ENCODE measurements around the gene GAREM1.
"Not testable (repeated sequence)": the region's sequence is repeated elsewhere in the genome, so short reads cannot be mapped to it uniquely, and the experiment has no call there.

Gene GAREM1

DNA sequence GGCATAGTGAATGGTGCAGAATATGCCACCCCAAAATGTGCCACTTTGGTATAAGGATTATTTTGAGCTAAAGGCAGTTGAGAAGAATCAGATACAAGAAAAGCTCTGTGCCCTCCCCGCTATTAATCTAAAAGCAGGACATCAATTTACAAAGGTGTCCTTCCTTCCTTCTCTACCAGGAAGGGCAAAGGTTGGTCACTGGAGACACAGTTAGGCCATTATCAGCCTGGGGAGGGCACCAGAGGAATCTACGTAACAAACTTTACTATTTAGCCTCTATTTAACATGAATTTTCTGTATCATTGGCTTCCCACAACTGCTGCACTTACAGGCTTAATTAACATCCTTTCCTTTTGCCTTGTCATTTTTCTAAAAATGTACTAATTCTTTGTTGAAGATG, 228.3 kb downstream of the GAREM1 start:
- H3K36me3 Mint-ChIP-seq (ENCODE audit: insufficient read depth) = no peaks in the 10 kb centered on the region
- H3K4me3 Mint-ChIP-seq = no peak overlapping the region
- no peak for DNase-seq (ENCODE audit: low spot score in 2 of 2)
- peaks cover 35% of the 10 kb centered on the region for H3K27me3 Mint-ChIP-seq
- no peak overlapping the region for H3K27ac Mint-ChIP-seq (ENCODE audit: low read depth)
- no peak for ATAC-seq (replicated peaks; ENCODE audit: extremely low read depth, poor library complexity, severe bottlenecking)
- no peaks in the 10 kb centered on the region for H3K4me1 Mint-ChIP-seq
- no peaks in the 10 kb centered on the region for H3K9me3 Mint-ChIP-seq

DNA sequence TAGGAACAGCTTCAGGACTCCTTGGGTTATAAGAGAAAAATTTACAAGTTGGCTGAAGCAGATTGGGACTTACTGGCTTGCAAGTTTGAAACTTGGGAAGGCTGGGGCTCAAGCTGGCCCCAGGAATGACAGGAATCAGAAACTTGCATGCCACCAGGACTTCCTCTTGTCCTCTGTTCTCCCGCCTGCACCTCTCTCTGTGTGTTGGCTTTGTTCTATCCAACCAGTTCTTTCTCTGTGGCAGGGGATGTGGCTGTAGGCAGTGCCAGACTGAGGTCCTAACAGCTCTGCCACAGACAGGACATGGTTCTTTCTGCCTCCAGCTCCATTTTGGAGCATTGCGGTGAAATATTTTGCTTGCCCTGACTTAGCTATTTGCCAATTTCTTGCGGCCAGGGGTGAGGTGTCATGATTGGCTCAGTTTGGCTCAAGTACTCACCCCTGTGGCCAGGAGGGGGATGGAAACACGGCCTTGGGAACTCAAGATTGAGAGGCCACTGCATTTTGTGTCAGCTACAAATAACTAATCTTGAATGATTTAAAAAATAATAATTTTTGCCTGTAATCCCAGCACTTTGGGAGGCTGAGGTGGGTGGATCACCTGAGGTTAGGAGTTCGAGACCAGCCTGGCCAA, 231.9 kb downstream of the GAREM1 start:
- DNase-seq (ENCODE audit: low spot score in 2 of 2) = no peak
- Mint-ChIP-seq H3K27ac (ENCODE audit: low read depth) (no peak overlapping the region), H3K27me3 (peaks cover 44% of the 10 kb centered on the region), H3K36me3 (ENCODE audit: insufficient read depth) (no peaks in the 10 kb centered on the region), H3K4me1 (no peaks in the 10 kb centered on the region), H3K4me3 (no peak overlapping the region), H3K9me3 (peaks cover 3% of the 10 kb centered on the region)
- no peak for ATAC-seq (replicated peaks; ENCODE audit: extremely low read depth, poor library complexity, severe bottlenecking)

DNA sequence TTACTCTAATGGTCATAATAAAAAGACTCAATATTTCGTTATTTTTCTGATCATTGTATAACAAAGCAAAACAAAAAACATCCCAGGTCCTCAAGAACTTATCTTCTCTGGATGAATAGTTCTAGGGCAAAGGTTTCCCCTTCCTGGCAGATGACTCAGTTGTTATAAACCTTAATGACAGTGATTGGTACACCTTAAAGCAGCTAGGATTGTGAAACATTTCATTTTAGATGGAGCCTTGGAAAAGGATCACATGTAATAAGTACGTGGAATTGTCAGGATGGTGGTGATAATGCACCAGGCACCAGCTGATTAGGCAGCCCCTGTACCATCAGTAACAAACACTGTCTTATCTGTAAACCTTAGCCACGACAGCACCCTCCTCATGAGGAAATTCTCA, 233.6 kb downstream of the GAREM1 start:
- H3K9me3 Mint-ChIP-seq = peaks cover 6% of the 10 kb centered on the region
- ATAC-seq (replicated peaks; ENCODE audit: extremely low read depth, poor library complexity, severe bottlenecking) (no peak), DNase-seq (ENCODE audit: low spot score in 2 of 2) (no peak)
- no peak overlapping the region for H3K4me3 Mint-ChIP-seq
- H3K27ac Mint-ChIP-seq (ENCODE audit: low read depth) = no peak overlapping the region
- peaks cover 35% of the 10 kb centered on the region for H3K27me3 Mint-ChIP-seq
- no peaks in the 10 kb centered on the region for H3K4me1 Mint-ChIP-seq
- H3K36me3 Mint-ChIP-seq (ENCODE audit: insufficient read depth) = no peaks in the 10 kb centered on the region

DNA sequence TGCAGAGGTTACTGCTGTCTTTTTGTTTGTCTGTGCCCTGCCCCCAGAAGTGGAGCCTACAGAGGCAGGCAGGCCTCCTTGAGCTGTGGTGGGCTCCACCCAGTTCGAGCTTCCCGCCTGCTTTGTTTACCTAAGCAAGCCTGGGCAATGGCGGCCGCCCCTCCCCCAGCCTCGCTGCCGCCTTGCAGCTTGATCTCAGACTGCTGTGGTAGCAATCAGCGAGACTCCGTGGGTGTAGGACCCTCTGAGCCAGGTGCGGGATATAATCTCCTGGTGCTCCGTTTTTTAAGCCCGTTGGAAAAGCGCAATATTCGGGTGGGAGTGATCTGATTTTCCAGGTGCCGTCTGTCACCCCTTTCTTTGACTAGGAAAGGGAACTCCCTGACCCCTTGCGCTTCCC, 237.3 kb downstream of the GAREM1 start:
- not testable (repeated sequence) for H3K36me3 Mint-ChIP-seq (ENCODE audit: insufficient read depth); H3K4me1 Mint-ChIP-seq; DNase-seq (ENCODE audit: low spot score in 2 of 2); H3K4me3 Mint-ChIP-seq; H3K27ac Mint-ChIP-seq (ENCODE audit: low read depth); H3K9me3 Mint-ChIP-seq; ATAC-seq (replicated peaks; ENCODE audit: extremely low read depth, poor library complexity, severe bottlenecking)
- H3K27me3 Mint-ChIP-seq = peaks cover 22% of the 10 kb centered on the region

- Mint-ChIP-seq H3K4me3 (no peak overlapping the region), H3K27ac (ENCODE audit: low read depth) (no peak overlapping the region), H3K27me3 (no peaks in the 10 kb centered on the region), H3K9me3 (no peaks in the 10 kb centered on the region), H3K4me1 (no peaks in the 10 kb centered on the region), H3K36me3 (ENCODE audit: insufficient read depth) (no peaks in the 10 kb centered on the region)
- DNase-seq (ENCODE audit: low spot score in 2 of 2) = no peak
- ATAC-seq (replicated peaks; ENCODE audit: extremely low read depth, poor library complexity, severe bottlenecking) = no peak
Observed at GRCh38 chr18:32219431-32220018, 251.2 kb downstream of the GAREM1 start.

DNA sequence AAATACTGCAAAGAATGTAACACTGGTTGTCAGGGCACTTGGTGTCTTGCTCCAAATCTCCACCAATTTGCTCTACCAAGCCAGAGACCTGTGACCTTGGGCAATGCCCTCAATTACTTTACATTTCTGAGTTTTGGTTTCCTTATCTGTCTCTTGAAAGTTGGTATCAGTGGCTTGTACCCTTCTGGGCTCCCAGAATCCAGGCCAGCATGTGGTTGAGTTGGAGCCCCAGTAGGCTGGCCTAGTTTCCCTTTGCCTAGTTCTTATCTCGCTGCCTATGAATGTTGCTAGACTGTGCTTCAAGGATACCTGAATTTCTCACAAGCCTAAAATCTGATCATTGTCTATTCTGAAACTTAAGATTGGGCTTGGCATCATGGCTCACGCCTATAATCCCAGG, 254.3 kb downstream of the GAREM1 start:
- H3K36me3 Mint-ChIP-seq (ENCODE audit: insufficient read depth) = no peaks in the 10 kb centered on the region
- no peak overlapping the region for H3K4me3 Mint-ChIP-seq
- H3K4me1 Mint-ChIP-seq = no peaks in the 10 kb centered on the region
- no peaks in the 10 kb centered on the region for H3K9me3 Mint-ChIP-seq
- ATAC-seq (replicated peaks; ENCODE audit: extremely low read depth, poor library complexity, severe bottlenecking) (no peak), DNase-seq (ENCODE audit: low spot score in 2 of 2) (no peak)
- H3K27me3 Mint-ChIP-seq = no peaks in the 10 kb centered on the region
- H3K27ac Mint-ChIP-seq (ENCODE audit: low read depth) = no peak overlapping the region

DNA sequence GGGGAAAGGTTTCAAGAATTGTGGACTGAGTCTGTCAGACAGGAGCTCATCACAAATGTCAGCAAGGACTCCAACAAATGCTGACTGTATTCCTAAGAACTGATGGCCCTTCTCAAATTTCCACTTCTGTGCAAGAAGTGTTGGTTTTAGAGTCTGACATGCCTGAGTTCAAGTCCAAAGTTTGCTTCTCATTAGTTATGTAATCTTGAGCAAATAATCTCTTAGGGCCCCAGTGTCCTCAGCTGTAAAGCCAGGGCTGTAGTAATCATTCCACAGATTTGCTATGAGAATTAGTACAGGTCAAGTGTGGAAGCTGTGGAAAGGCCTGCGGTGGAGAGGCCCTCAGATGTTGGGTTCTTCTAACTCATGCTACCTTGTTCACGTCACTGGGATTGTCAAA, 257.0 kb downstream of the GAREM1 start:
- Mint-ChIP-seq H3K36me3 (ENCODE audit: insufficient read depth) (no peaks in the 10 kb centered on the region), H3K4me3 (no peak overlapping the region), H3K4me1 (no peaks in the 10 kb centered on the region), H3K27me3 (peaks cover 17% of the 10 kb centered on the region), H3K27ac (ENCODE audit: low read depth) (no peak overlapping the region), H3K9me3 (no peaks in the 10 kb centered on the region)
- ATAC-seq (replicated peaks; ENCODE audit: extremely low read depth, poor library complexity, severe bottlenecking) (no peak), DNase-seq (ENCODE audit: low spot score in 2 of 2) (no peak)

All from central memory CD8-positive, alpha-beta T cell (primary cell).